GM19395 (cell line): ENCODE results near the gene CLVS2.

Experiments used
- ATAC-seq: cut with Tn5 transposase; IDR thresholded peaks from one replicate; pipeline ENCODE4 v1.9.1; 2021; ENCODE audit warnings: mild to moderate bottlenecking, moderate library complexity; ENCODE audit not compliant: unreplicated experiment

Gene CLVS2, protein sequence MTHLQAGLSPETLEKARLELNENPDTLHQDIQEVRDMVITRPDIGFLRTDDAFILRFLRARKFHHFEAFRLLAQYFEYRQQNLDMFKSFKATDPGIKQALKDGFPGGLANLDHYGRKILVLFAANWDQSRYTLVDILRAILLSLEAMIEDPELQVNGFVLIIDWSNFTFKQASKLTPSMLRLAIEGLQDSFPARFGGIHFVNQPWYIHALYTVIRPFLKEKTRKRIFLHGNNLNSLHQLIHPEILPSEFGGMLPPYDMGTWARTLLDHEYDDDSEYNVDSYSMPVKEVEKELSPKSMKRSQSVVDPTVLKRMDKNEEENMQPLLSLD

DNA sequence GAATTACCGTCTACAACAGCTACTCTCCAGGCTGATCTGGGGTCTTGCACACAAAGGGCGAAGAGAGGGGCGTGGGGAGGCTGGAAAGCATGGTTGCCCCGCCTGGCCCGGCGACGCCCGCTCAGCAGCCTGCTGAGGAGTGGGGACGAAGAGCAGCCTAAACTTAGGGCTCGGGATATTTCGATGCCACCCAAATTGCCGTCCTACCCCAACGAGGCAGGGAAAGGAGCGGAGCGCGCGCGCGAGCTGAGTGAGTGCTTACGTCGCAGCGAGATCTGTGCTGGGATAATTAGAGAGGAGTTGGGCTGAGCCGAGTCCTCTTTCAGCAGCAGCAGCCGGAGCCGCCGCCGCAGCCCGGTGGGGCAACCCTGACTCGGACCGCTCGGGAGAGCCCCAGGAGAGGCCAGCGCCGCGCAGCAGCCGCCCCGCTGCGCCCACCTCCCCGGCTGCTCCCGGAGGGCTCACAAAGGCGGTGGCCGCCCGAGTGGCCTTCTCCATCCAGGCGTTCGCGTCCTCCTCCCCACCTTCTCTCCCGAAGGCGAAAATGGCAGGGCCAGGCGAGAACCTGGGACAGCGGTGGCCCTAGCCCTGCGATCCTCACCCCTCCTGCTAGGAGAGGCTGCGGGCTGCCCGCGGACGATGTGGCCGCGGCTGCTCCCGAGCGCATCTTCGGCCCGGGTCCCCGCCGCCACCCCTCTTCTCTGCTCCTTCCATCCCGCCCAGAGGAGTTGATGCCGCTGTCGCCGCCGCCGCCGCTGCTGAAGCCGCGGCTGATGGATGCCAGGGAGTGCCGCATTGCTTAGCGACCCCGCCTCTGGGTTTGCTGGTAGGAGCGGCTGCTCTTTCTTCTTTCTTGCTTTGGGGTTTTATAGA is at the start of gene CLVS2:
TSS of gene CLVS2 (plus strand) at position 315 of the 873 bp plus-strand sequence. CDS start 1,543 bp downstream, outside the sequence.
- ATAC-seq = no peak

DNA sequence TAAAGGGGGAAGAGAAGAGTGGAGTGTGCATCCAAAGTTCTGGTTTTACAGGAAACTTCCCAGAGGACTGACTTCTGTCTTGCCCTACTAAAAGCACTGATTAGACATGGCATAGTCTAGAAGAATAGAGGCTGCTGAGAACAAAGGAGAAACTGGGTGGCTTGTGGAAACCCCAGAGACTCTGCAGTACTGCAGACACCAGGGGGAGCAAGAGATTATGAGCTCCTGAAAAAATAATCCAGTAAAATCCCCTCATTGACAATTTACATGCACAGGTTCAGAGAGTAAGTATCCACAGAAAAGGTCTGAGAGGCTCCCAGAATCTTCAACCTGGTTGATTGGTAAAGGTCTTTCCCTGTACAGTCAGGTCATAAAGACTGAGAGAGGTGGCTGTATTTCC is 48.7 kb upstream of the CLVS2 start:
- no peak for ATAC-seq

DNA sequence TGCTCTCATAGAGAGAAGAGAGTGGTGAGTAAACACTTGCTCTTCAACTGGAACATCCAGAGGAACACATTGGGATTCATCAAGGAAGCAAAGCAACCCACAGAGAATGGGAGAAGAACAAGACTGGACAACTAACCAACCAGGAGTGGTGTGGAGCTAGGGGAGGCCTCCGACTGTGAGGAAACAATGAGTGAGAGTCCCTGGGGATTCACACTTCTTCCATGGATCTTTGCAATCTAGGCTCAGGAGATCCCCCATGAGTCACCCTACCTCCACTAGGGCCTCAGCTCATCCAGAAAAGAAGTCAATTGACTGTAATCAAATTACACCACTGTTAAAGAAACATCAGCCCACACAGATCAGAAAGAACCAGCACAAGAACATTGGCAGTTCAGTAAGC is 42.3 kb upstream of the CLVS2 start:
- no peak for ATAC-seq

DNA sequence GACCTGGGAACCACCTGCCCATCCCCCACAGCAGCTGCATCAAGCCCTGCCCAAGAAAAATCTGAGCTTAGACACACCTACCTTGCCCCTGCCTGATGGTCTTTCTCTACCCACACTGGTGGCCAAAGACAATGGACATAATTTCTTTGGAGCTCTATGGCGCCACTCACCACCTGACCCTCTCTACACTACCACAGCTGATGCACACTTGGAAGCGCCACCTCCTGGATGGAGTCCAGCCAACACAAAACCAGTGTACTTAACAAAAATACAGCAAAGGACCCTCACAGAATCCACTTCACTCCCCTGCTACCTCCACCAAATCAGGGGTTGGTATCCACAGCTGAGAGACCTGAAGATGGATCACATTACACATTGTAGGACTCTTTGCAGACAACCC is 39.7 kb upstream of the CLVS2 start:
- ATAC-seq = no peak

DNA sequence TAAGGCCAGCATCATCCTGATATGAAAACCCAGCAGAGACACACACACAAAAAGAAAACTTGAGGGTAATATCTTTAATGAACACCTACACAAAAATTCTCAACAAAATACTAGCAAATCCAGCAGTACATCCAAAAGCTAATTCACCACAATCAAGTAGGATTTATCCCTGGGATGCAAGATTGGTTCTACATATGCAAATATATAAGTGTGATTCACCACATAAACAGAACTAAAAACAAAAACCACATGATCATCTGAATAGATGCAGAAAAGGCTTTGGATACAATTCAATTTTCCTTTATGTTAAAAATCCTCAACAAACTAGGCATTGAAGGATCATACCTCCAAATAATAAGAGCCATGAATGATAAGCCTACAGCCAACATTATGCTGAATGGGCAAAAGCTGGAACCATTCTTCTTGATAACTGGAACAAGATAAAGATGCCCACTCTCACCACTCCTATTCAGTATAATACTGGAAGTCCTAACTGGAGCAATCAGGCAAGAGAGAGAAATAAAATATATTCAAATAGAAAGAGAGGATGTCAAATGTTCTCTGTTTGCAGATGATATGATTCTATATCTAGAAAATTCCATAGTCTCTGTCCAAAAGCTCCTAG is 33.9 kb upstream of the CLVS2 start:
- ATAC-seq = no peak

DNA sequence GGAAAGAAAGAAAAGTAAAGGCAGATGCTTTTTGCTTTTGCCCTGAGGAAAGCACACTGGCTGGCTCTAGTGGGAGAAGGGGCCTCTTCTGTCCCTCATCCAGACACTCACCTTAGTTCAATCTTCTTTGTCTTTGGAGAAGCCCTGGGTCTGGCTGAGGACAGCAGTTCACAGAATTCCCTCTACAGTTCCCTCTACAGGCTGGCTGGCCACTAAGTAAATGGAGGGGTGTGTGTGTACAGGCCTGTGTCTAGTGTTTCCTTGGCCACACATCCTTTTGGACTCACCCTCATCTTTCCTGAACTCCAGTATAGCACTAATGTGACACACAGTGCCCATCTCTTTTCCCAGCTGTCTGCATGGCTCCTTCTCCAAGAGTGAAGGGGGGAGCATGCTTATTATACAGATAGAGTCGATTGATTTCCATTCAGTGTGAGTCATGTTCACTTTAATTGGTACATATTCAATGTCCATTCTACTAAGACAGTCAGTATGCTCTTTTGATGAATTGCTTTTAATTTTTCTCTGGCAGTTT is 26.0 kb upstream of the CLVS2 start:
- no peak for ATAC-seq

DNA sequence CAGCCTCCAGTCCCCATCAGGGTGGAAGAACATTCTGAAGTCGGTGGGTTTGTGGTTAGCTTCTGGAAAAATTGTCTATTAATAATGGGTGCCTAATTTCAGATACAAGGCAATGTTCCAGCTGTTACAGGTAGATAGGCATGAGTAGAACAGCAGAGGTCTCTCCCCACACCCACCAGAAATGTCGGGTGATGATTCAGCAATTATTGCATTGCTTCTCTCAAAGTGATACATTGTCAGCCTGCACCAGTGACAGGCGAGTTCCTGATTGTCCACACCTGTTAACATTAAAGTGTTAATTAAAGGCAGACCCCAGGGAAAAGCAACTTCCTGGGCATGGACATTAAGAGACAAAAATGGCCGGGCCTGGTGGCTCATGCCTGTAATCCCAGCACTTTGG is 18.9 kb upstream of the CLVS2 start:
- ATAC-seq = no peak

DNA sequence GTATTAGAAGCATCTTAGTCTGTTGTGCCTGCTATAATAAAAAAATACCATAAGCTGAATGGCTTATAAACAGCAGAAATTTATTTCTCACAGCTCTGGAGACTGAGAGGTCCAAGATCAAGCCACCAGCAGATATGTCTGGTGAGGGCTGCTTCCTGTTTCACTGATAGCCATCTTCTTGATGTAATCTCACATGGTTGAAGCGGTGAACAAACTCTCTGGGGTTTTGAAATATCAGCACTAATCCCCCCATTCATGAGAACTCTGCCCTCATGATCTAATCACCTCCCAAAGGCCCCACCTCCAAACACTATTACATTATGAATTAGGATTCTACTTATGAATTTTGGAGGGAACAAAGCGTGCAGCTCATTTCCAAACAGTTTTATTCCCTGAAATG is 11.6 kb upstream of the CLVS2 start:
- ATAC-seq = no peak

DNA sequence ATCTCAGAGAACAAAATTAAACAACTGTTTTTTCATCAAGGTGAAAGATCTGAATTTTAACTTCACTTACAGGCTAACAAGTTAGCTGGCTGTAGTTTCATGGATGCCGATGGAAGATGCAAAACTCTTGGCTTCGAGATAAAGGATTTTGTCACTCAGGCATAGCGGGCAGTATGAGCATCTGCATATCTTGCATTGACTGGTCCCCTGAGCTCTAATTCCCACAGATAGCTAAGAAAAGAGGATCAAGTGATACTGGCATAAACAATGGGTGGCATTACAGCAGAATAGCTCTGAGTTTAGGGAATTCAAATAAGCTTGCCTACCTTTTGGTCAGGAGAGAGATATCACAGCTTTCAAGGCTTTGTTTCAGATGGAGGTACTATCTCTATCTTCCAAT is 1.8 kb upstream of the CLVS2 start:
- ATAC-seq = no peak

DNA sequence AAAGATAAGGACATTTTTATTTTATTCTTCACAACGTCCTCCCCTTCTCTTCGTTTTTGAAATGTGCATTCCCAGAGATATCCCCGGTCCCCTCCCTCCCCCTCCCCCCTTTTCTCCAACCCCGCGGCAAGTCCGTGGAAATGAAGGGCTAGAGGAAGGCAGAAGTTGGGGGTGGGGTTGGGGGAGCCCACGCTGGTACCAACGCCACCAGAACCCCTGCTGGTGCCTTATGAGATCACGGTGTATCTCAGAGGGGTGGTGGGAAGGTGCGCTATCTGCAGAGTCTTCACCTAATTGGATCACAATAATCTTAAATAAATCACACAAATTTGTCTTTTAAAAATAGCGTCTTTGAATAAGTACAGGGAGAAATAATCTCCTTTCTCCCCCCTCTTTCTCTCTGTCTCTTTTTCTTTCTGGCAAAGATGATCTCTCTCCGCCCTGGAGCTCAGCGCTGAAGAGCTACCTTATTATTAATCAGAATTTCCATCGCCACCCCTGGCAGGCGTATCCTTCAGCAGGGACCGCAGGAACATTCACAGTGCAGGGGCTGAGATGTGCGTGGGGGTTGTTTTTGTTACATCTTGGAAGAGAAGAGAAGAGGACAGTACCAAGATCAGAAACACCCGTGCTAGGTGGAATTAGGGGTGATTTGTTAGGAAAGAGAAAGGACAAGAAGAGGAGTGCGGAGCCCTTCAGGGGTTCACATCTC is 915 bp downstream of the CLVS2 start:
- no peak for ATAC-seq

DNA sequence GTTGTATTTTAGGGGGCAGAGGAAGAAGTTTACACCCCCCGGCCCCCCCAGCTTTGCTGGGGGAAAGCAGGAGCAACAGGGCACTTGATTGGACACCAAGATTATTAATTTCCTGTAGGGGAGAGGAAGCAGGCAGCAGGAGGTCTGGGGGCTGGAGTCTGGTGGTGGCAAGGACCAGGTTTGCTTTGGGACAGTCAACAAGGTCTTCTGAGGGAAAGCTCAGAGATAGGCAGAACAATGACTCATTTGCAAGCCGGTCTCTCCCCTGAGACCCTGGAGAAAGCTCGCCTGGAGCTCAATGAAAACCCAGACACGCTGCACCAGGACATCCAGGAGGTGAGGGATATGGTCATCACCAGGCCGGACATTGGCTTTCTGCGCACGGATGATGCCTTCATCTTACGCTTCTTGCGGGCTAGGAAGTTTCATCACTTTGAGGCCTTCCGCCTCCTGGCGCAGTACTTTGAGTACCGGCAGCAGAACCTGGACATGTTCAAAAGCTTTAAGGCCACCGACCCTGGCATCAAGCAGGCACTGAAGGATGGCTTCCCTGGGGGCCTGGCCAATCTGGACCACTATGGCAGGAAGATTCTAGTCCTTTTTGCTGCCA is 1.6 kb downstream of the CLVS2 start:
- ATAC-seq = no peak

DNA sequence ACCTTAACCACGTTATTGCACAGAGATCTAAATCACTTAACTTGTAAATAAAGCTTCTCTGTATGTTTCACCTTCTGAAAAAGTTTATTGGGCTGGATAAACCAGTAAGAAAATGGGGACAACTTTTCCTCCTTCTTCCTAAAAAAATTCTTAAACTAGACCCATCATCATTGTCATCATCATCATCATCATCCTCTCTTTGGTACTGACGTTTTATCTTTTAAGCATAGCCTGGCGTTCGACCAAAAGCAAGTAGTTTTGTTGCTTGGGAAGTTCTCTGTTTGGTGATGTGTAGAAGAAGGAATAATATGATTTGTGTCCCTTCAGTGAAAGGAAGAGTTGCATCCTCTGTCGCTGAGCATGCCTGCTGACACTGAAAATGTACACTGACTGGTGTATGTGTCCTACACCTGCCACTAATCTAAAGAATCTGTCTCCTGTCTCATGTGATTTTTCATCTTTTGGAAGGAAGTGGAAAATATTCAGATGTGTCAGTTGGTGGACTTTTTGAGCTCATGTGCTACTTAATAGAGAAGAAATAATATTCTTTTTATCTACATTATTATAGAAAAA is 2.5 kb downstream of the CLVS2 start:
- ATAC-seq = no peak

DNA sequence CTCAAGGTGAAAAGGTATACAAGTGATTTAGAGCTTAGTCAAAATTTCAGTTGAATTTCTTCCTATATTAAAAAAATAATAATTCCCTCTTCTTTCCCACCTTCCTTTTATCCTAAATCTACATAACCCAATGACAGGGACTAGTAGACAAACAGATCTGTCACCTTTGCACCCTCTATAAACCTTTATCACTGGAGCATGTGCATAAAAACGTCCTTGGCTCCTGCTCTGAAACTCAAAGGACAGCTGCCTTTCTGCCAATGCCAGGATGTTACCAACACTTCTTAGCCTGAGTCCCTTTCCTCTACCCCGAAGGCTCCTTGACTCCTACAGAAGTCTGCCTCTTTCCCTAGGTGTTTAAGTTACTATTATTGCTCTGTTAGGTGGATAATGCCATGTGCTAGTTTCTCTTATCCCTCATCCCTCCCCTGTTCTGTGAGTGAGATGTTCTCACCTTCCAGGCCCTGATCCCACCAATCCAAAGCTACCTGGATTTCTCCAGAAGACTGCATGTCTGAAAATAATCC is 4.3 kb downstream of the CLVS2 start:
- ATAC-seq = no peak

DNA sequence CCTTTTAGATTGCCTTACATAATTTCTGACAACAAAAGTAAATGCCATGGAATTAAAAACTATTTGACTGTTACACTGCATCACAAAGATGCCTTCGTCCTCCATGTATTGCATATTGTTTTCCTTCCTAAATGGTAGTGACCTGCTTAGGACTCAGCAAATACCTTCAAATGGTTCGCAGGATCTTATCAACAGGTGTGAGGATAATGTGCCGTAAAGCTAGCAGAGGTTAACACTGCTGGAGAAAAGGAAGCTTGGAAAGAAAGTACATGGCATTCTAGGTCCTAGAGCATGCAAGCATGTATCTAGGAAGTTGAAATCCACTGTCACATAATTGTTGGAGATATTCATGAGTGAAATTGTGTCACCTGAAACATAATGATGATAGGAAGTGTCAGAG is 5.5 kb downstream of the CLVS2 start:
- no peak for ATAC-seq

DNA sequence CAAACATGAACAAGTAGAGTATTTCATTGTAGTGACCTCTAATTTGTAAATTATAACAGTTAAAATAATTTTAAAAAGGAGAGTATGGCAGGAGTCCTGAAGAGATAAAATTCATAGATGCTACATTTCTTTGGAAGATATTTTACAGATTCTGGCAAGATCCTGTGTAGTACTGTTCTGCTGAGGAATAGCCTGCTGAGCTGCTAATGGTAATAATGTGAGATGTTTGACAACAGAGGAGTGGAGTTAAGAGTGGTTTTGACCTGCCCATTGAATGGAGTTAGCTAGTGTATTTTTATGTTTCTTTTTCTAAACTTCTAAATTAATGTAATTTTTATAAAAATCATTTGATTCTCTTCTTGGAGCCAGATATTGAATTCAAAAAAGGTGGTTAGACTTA is 11.8 kb downstream of the CLVS2 start:
- no peak for ATAC-seq

DNA sequence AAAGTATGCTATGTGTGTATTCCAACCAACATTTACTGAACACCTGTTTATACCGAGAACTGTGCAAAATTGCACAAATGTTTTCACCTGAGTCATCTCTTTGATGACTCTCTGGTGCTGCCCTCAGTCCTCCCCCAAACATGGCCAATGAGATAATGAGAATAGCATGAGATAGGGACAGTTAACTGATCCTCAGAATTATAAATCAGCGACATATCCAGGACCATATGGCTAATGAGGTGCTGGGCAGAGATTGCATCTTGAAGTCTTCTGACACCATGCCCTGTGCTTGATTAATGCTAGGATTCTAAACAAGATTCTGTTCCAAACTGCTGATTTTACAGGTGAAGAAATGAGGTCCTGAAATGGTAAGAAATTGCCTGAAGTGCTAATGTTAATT is 13.0 kb downstream of the CLVS2 start:
- no peak for ATAC-seq

DNA sequence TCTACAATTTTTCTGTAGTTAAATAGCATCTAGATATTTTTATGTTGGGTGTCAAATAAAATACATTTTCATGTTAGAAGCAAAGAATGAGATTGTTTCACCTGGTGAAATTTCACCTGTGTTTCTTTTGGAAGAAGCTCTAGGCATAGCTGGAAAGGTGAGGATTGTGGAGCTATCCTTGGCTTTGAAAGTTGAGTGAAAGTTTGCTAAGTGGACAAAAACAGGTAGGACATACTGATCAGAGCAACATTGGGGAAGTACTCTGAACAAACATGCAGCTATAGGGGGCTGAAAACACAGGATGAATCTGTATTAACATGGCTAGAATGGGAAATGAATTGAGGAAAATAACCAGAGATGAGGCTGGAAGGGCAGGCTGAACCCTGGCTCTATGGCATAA is 18.8 kb downstream of the CLVS2 start:
- no peak for ATAC-seq

DNA sequence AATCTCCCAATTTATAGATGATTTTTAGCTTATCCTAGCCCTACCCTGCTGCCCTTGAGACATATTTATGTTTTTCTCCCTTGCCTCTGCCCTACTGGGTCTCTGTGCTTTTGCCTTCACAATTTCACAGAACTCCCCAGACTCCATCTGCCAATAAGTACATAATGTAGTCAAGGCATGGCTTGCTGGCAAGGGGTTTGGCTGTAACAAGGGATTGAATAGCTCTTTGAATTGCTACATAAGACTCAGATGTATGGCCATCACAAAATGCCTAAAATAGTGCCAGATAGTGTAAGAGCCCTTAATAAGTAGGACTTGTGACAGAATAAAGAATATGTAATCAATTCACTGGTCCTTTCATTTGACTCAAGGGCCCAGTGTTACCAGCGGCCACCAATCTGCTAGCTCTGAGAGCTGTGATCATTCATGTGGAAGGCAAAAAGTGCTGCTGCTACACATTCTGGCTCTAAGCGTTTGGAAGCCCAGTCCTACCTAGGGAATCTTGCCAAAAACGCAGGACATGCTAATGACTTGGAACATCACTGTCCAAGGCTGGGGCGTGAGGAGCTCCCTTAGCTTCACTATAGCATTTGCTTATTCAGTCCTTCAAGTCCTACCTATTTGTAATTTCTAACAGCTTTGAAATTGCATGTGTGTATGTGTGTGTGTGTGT is 20.5 kb downstream of the CLVS2 start:
- no peak for ATAC-seq

DNA sequence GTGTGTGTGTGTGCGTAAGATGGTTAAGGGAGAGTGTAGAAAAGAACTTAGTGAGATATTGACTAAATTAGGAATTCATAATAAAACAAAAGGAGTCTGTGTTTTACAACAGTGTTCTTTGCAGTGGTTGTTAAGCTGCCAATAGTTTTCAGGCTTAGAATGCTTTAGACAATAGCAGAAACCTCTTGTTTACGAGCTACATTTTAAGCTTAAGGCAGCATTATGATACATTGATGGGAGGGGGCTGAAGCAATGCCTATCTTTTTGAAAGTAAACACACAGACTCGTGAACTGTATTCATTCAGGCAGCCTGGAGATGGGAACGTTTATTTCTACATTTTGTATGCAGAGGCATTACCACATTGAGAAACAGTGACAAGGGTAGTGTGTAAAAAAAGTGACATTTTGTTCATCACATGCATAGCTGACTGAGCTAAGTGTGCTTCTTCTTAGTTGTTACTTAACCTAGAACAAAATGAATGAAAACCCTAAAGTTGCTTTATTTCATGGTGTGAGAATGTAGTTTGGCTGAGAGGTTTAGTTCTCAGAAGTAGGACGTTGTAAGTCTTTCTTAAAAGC is 21.2 kb downstream of the CLVS2 start:
- ATAC-seq = no peak
